NCI-H1092 treated with DMSO at 0.1 percent for 48 hours (cell line): ENCODE results near the gene TIGD3.

Experiments
- DNase-seq: peaks from one replicate; lab custom pipeline; 2025; lab: John Stamatoyannopoulos, UW

Gene TIGD3

GRCh38 chr11:65373839-65374580 lies 19.5 kb downstream of the TIGD3 start:
- no peak for DNase-seq

- no peak for DNase-seq
These were observed 20.5 kb downstream of the TIGD3 start for GRCh38 chr11:65375012-65375411.

GRCh38 chr11:65376138-65376713 lies 21.7 kb downstream of the TIGD3 start:
- DNase-seq: no peak

- no peak for DNase-seq
These were observed 22.5 kb downstream of the TIGD3 start for GRCh38 chr11:65377036-65377435.

- DNase-seq: no peak
These were observed 23.2 kb downstream of the TIGD3 start for GRCh38 chr11:65377777-65378176.

- no peak for DNase-seq
These were observed 23.8 kb downstream of the TIGD3 start for GRCh38 chr11:65378208-65378927.

GRCh38 chr11:65378928-65379638 lies 24.5 kb downstream of the TIGD3 start:
- DNase-seq: no peak

GRCh38 chr11:65379698-65380459 lies 25.3 kb downstream of the TIGD3 start:
- DNase-seq: no peak

- no peak for DNase-seq
These were observed 26.0 kb downstream of the TIGD3 start for GRCh38 chr11:65380460-65381119.

GRCh38 chr11:65381716-65382032 lies 27.1 kb downstream of the TIGD3 start:
- no peak for DNase-seq

GRCh38 chr11:65382033-65382803 lies 27.7 kb downstream of the TIGD3 start, which contains the start of gene SLC25A45:
TSS of gene SLC25A45 (minus strand) at chr11:65382646. CDS start at chr11:65381951, 695 bp downstream.
- DNase-seq: peak; percentile 93

GRCh38 chr11:65382804-65383368 lies 28.3 kb downstream of the TIGD3 start:
- no peak for DNase-seq

GRCh38 chr11:65383778-65384177 lies 29.2 kb downstream of the TIGD3 start:
- DNase-seq: no peak

GRCh38 chr11:65384301-65384889 lies 29.8 kb downstream of the TIGD3 start:
- DNase-seq: no peak

GRCh38 chr11:65386307-65387140 lies 32.0 kb downstream of the TIGD3 start, which contains the start of gene FRMD8:
TSS of gene FRMD8 (plus strand) at chr11:65386637. CDS start at chr11:65387037, 400 bp downstream.
- DNase-seq: peak; percentile 76

- no peak for DNase-seq
These were observed 34.2 kb downstream of the TIGD3 start for GRCh38 chr11:65388731-65389130.

- no peak for DNase-seq
These were observed 34.9 kb downstream of the TIGD3 start for GRCh38 chr11:65389294-65389980.
